Fibroblast of lung (primary cell): ENCODE results near the gene RPS6KL1. TPM values are rescaled to one million over a fixed set of nuclear protein-coding genes. Genes with fewer than 3 reads are reported as not detected.

Experiments
- DNase-seq, 2 donors: peaks; one replicate each; pipeline versions ENCODE4 v3.0.0 to v3.0.0-alpha.2; 2010; ENCODE audit warnings: low read depth in 2 of 2
- H2AFZ ChIP-seq: 2 replicates; pipeline ENCODE4 v1.5.1; 2012; ENCODE audit warnings: low read length, control low read depth, inconsistent platforms
- H3K27ac ChIP-seq: 2 replicates; pipeline ENCODE4 v1.5.1; 2011; ENCODE audit warnings: low read length, control low read depth; ENCODE audit not compliant: insufficient read depth
- H3K27me3 ChIP-seq: 2 replicates; pipeline ENCODE4 v1.5.1; 2011; ENCODE audit warnings: mild to moderate bottlenecking, low read length; ENCODE audit not compliant: control insufficient read depth, insufficient read depth
- H3K36me3 ChIP-seq: 2 replicates; pipeline ENCODE4 v1.5.1; 2011; ENCODE audit warnings: low read length; ENCODE audit not compliant: control insufficient read depth, insufficient read depth
- H3K4me1 ChIP-seq: 2 replicates; pipeline ENCODE4 v1.5.1; 2011; ENCODE audit warnings: low read length; ENCODE audit not compliant: control insufficient read depth, insufficient read depth; ENCODE audit errors: extremely low read depth
- H3K4me2 ChIP-seq: 2 replicates; pipeline ENCODE4 v1.5.1; 2011; ENCODE audit warnings: low read length, control low read depth; ENCODE audit not compliant: insufficient read depth; ENCODE audit errors: extremely low read depth
- H3K4me3 ChIP-seq, 4 experiments: fragments of 200-600 bp in 1 of 4; sonication (generic) in 1 of 4; replicated peaks in 1 of 4; 2 replicates each; pipeline ENCODE4 v1.5.1; 2011 to 2016; ENCODE audit warnings: low read length in 4 of 4, low read depth in 3 of 4, mild to moderate bottlenecking in 3 of 4, control low read depth in 2 of 4, inconsistent platforms in 1 of 4, mixed read lengths in 1 of 4; ENCODE audit not compliant: insufficient read depth in 1 of 4; ENCODE audit errors: control extremely low read depth in 1 of 4
- H3K79me2 ChIP-seq: 2 replicates; pipeline ENCODE4 v1.5.1; 2012; ENCODE audit warnings: mild to moderate bottlenecking, low read length, inconsistent platforms; ENCODE audit not compliant: control insufficient read depth, insufficient read depth
- H3K9ac ChIP-seq: 2 replicates; pipeline ENCODE4 v1.5.1; 2011; ENCODE audit warnings: mild to moderate bottlenecking, low read length, control low read depth; ENCODE audit not compliant: insufficient read depth
- H3K9me3 ChIP-seq: 2 replicates; pipeline ENCODE4 v1.5.1; 2012; ENCODE audit warnings: low read depth, low read length; ENCODE audit not compliant: control insufficient read depth, insufficient read depth
- H4K20me1 ChIP-seq: 2 replicates; pipeline ENCODE4 v1.5.1; 2011; ENCODE audit warnings: low read length; ENCODE audit not compliant: control insufficient read depth, insufficient read depth; ENCODE audit errors: extremely low read depth
- CTCF ChIP-seq, 2 donors: IDR thresholded peaks in 1 of 2; conservative IDR thresholded peaks in 1 of 2; 1 replicate in 1 of 2; 2 replicates in 1 of 2; pipeline ENCODE4 v1.5.1; 2011 to 2012; ENCODE audit warnings: low read length in 2 of 2, control low read depth in 1 of 2, inconsistent platforms in 1 of 2, low read depth in 1 of 2, mild to moderate bottlenecking in 1 of 2
- EZH2 ChIP-seq: IDR thresholded peaks from 2 replicates; pipeline ENCODE4 v1.5.1; 2012; ENCODE audit warnings: low read length, control low read depth, mild to moderate bottlenecking; ENCODE audit errors: missing control alignments
- polyA plus RNA-seq, 2 donors: library from polyadenylated mRNA; depleted of rRNA in 1 of 2; stranded (reverse) in 1 of 2; unstranded in 1 of 2; fragments of >200 nt; gene quantifications; 2 replicates each; pipeline ENCODE4 v1.2.1, GENCODE V29; 2011 to 2012; ENCODE audit warnings: missing spikeins in 1 of 2
- total RNA-seq: library from RNA; depleted of rRNA; stranded (reverse); fragments of >200 nt; gene quantifications from 2 replicates; pipeline ENCODE4 v1.2.1, GENCODE V29; 2014

RPS6KL1 gene
- total and polyA plus RNA-seq, 2 donors (not counting 1 experiment from before 2014, with no cell fraction given): 0.52 to 1.2 TPM

GRCh38 chr14:74905595-74906142, 17.4 kb downstream of the RPS6KL1 start:
- peak; percentile 20 to 53 for DNase-seq

GRCh38 chr14:74904635-74905503, 18.2 kb downstream of the RPS6KL1 start:
- no peaks in the 10 kb centered on the region for H3K27me3 ChIP-seq
- H3K4me1 ChIP-seq: peaks cover 3% of the 10 kb centered on the region
- H4K20me1 ChIP-seq: no peaks in the 10 kb centered on the region
- no peak for DNase-seq
- TF ChIP-seq CTCF (conservative IDR thresholded peaks at IDR 0.05 in 1 of 2, IDR thresholded peaks at IDR 0.05 in 1 of 2; ENCODE audit: low read depth in 1 of 2, low read length in 2 of 2) (no peak), EZH2 (no peak)
- no peak overlapping the region for H3K27ac ChIP-seq
- H2AFZ ChIP-seq: no peak overlapping the region
- no peaks in the 10 kb centered on the region for H3K79me2 ChIP-seq
- no peaks in the 10 kb centered on the region for H3K9me3 ChIP-seq
- H3K9ac ChIP-seq: no peak overlapping the region
- no peak overlapping the region for H3K4me2 ChIP-seq
- no peak overlapping the region for H3K4me3 ChIP-seq
- peaks cover 17% of the 10 kb centered on the region for H3K36me3 ChIP-seq

More at GRCh38 chr14:74905595-74906142, 17.4 kb downstream of the RPS6KL1 start:
- Histone ChIP-seq H2AFZ (no peak overlapping the region), H3K27ac (peak overlapping the region; percentile 19), H3K4me3 (no peak overlapping the region), H3K36me3 (peaks cover 17% of the 10 kb centered on the region), H3K9me3 (no peaks in the 10 kb centered on the region), H3K79me2 (no peaks in the 10 kb centered on the region), H3K9ac (no peak overlapping the region), H3K4me2 (no peak overlapping the region), H3K4me1 (peaks cover 6% of the 10 kb centered on the region), H4K20me1 (no peaks in the 10 kb centered on the region), H3K27me3 (no peaks in the 10 kb centered on the region)
- TF ChIP-seq CTCF (conservative IDR thresholded peaks at IDR 0.05 in 1 of 2, IDR thresholded peaks at IDR 0.05 in 1 of 2; ENCODE audit: low read depth in 1 of 2, low read length in 2 of 2) (peak; percentile 91 to 98), EZH2 (no peak)

GRCh38 chr14:74902941-74903705, 19.9 kb downstream of the RPS6KL1 start:
- Histone ChIP-seq H2AFZ (no peak overlapping the region), H3K4me2 (no peak overlapping the region), H3K79me2 (no peaks in the 10 kb centered on the region), H3K4me1 (peaks cover 3% of the 10 kb centered on the region), H3K9ac (no peak overlapping the region), H3K9me3 (no peaks in the 10 kb centered on the region), H4K20me1 (no peaks in the 10 kb centered on the region), H3K4me3 (no peak overlapping the region), H3K27me3 (no peaks in the 10 kb centered on the region), H3K36me3 (peaks cover 26% of the 10 kb centered on the region), H3K27ac (no peak overlapping the region)
- DNase-seq: no peak
- no peak for TF ChIP-seq EZH2
- no peak for TF ChIP-seq CTCF (conservative IDR thresholded peaks at IDR 0.05 in 1 of 2, IDR thresholded peaks at IDR 0.05 in 1 of 2; ENCODE audit: low read depth in 1 of 2, low read length in 2 of 2)
